Measurements from ENCODE around the gene PRG3.

- TF ChIP-seq CTCF (IDR thresholded peaks at IDR 0.05), result no peak
- no peak for TF ChIP-seq EP300 (IDR thresholded peaks at IDR 0.05)
- no peak for TF ChIP-seq POLR2A (IDR thresholded peaks at IDR 0.05)
Observed at GRCh38 chr11:57421066-57421465, 40.1 kb upstream of the PRG3 start.
